ENCODE measurements around the gene DNAJC3.

DNAJC3 gene

DNA sequence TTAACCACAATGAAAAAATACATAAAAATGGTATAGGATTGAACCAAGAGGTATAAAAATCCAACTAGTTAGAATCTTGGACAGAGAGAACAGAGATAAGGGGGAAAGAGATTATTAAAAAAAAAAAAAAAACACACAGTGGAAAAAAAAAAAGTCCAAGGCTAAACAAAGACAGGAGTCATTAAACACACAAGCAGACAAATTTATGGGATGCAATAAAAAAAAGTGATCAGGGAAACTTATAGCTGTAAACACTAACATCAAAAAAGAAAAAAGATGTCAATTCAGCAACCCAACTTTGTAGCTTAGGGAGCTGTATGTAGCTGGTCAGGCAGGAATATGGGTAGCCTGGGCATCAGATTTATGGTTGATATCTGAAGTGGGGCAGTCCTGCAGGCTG, 129.0 kb downstream of the DNAJC3 start:
- ChIA-PET CTCF (no interaction called here), POLR2A (no interaction called here)
- no peak for TF ChIP-seq CTCF (IDR thresholded peaks at IDR 0.05; ENCODE audit: control extremely low read depth, extremely low read depth, low read depth, missing control alignments)
- DNase-seq (ENCODE audit: extremely low spot score) = no peak

GRCh38 chr13:95809429-95809828, 132.5 kb downstream of the DNAJC3 start:
- POLR2A ChIA-PET = no interaction called here
- no peak for TF ChIP-seq CTCF (IDR thresholded peaks at IDR 0.05; ENCODE audit: control extremely low read depth, extremely low read depth, low read depth, missing control alignments)
- CTCF ChIA-PET = interaction anchor here (1.9 kb wide), 1 partner anchor 24 kb away, joined by 9 read pairs; no protein-coding TSS in a partner anchor
- no peak for DNase-seq (ENCODE audit: extremely low spot score)

GRCh38 chr13:95813139-95813538, 136.2 kb downstream of the DNAJC3 start:
- TF ChIP-seq CTCF (IDR thresholded peaks at IDR 0.05; ENCODE audit: control extremely low read depth, extremely low read depth, low read depth, missing control alignments) = no peak
- POLR2A ChIA-PET = no interaction called here
- CTCF ChIA-PET = interaction anchor here (1.1 to 1.3 kb wide), 3 partner anchors 10 to 116 kb away, joined by 3 to 4 read pairs (median 4); no protein-coding TSS in a partner anchor
- no peak for DNase-seq (ENCODE audit: extremely low spot score)

- TF ChIP-seq CTCF (IDR thresholded peaks at IDR 0.05; ENCODE audit: control extremely low read depth, extremely low read depth, low read depth, missing control alignments) = no peak
- ChIA-PET POLR2A (no interaction called here), CTCF (no interaction called here)
- DNase-seq (ENCODE audit: extremely low spot score) = no peak
These were observed 137.6 kb downstream of the DNAJC3 start for GRCh38 chr13:95814495-95814894.

GRCh38 chr13:95822303-95822702, 145.4 kb downstream of the DNAJC3 start:
- TF ChIP-seq CTCF (IDR thresholded peaks at IDR 0.05; ENCODE audit: control extremely low read depth, extremely low read depth, low read depth, missing control alignments) = no peak
- ChIA-PET CTCF (interaction anchor here (1.5 to 5.4 kb wide), 2 partner anchors 9 to 12 kb away, joined by 4 to 64 read pairs; no protein-coding TSS in a partner anchor), POLR2A (no interaction called here)
- DNase-seq (ENCODE audit: extremely low spot score) = no peak

- TF ChIP-seq CTCF (IDR thresholded peaks at IDR 0.05; ENCODE audit: control extremely low read depth, extremely low read depth, low read depth, missing control alignments) = no peak
- ChIA-PET POLR2A (no interaction called here), CTCF (interaction anchor here (0.8 to 6.8 kb wide), 35 partner anchors 9 to 644 kb away, joined by 3 to 172 read pairs (median 4); no protein-coding TSS in a partner anchor)
- DNase-seq (ENCODE audit: extremely low spot score) = no peak
These were observed 156.2 kb downstream of the DNAJC3 start for GRCh38 chr13:95833126-95833525.
